Fibroblast of skin of back (primary cell): ENCODE data around the gene GPR158.

Source experiments
- DNase-seq: peaks from one replicate; pipeline ENCODE4 v3.0.0-alpha.2; 2013

The GPR158 gene

DNA sequence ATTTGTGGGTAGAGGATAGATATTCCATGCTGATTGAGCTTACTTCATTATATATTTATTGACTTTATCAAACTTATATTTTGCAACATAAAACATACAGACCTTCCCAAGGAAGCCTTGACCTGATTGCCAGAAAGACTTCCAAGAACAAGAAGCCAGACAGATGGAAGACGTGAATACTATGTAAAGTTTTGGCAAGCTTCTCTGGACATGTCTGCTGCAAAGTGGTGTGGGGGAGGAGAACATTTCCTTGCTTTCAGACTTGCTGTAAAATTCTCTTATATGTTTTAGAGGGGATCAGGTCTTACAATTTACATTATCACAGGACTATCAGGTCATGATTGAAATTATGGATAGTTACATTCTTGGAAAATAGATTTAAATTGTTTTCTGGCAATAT lies 23.4 kb downstream of the GPR158 start:
- DNase-seq: no peak

DNA sequence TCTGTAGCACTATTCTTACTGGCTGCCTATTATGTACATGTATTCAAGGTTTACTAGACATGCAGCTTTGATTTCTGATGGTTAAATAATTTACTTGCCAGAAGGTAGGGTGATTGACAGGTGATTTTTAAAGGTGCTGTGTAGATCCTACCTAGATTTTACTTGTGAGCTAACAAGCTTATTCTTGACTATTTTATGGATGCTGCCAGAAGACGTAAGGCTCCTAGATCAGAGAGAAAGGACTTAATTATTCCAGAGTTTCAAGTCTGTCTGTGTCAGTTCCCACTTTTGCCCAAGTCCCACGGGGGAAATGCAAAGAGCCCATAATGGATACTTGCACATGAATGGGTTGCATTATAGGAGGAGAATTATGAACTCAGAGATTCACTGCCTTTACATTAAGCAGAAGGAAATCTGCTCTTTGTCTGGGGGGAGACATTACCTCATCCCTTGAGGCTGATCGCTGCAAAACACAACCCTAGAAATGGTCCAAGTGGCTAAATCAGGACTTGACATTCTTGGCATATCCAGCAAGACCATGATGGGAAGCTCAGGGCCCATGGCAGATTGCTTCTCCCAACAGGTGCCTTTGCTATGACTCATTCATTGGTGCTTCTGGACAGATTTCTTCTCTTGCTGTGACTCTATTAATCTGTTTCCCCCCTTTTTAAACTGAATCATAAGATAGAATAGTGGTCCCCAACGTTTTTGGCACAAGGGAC lies 32.1 kb downstream of the GPR158 start:
- DNase-seq: no peak

DNA sequence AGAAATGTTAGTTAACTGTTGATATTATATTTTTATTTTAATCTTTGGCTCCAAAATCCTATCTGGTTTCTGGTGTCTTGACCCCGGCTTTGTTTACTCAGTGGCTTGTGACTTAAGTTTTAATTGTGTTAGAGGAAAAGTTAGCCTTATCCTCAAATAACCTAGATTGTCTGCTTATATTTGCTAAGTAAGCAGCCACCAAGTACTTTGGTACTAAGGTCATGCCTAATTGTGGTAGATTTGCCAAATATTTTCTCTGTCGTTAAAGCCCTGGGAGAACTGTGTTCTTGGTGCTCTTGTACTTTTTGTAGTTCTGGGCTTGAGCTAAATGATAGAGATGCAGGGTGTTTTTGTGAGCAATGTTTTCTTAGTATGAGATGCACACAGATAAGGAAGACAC lies 34.8 kb downstream of the GPR158 start:
- no peak for DNase-seq

DNA sequence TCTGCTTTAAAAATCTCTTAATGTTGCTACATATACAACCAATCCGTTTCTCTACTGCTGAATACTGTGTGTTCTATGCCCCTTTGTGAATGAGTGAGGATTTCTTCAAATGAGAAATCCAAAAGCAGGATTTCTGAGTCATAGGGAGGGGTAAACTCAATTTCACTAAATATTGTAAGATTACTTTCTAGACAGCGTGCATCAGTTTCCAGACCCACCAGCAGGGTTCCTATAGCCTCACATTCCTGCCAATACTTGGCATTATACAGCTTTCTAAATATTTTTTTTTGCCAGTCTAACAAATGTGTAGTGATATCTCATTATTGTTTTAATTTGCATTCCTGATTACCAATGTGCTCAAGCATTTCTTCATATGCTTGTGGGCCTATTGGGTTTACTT lies 35.5 kb downstream of the GPR158 start:
- DNase-seq: no peak

DNA sequence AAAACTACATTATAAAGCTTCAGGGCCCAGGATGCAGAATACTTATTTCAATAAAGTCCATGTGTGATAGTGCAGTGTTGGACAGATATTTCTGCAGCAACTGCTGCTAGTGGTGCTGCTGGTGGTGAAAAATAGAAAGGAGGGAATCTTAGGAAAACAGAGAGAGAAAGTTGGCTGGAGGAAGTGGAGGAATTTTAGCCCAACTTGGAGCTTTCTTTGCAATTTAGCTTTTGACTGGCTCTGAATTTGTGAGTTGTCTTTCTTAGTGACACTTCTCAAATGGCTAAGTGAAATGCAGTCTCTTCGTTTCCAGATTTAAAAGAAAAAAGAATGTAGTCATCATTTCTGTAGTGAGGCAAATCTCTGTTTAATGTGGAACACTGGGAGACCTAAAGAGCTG lies 45.4 kb downstream of the GPR158 start:
- no peak for DNase-seq

DNA sequence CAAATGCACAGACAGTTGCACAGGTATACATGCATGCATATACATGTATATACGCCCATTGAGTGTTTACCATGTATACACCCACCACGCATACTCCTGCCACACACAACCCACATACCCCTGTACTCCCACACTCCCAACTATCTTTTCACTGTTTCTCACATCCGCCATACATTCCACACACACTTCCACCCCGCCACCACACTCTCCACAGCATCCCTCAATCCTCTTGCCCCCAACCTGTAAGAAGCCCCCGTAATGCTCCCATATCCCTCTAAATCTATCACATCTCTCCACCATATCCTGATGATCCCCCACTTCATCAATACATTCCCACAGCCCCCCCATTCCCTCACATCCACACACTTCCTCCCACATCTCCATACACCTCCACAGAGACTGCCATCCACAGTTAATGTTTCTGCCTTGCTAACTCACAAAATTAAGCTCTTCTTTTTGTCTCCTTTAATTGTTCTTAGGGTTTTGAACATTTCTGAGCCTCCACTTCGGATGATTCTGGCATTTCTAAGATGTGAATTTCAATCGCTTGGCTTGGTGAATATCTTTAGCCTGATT lies 47.4 kb downstream of the GPR158 start:
- DNase-seq: no peak

DNA sequence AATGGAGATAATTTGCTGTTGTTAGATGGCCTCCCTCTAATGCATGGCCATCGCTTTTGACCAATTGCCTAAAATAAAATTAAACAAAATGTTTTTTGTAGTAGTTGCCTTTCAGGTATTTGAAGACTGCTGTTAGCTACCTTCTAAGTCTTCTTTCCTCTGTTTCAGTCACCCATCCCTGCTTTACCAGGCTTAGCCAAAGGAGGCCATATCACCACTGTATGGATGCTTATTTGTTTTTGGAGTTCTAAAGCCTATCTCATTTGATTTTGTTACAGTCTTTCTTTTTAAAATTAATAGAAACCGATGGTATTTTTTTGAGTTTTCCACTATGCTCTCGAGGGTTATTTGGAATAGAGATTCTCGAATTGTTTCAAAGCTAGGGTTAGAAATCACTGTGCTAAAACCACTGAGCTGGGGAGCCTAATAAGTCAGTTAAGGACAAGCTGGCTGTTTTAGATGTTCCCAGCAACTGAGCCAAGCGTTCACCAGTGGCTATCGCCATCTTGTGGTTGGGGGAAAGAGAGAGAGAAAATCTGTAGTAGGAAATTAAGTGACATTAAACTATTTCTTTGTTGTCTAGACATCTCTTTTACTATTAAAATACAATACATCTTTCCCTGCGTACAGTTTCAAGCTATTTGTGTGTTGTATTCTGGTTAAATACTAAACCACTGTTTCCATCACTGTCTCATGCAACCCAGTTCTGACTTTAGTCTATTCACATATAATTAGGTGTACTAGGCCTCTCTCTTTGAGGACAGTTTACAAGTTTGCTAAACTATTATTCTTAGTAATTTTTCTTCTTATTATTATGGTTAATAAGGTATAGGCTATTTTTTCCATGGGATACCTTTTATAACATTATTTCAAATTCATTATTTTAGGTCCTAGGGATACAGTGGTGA lies 52.2 kb downstream of the GPR158 start:
- peak; percentile 41 for DNase-seq

DNA sequence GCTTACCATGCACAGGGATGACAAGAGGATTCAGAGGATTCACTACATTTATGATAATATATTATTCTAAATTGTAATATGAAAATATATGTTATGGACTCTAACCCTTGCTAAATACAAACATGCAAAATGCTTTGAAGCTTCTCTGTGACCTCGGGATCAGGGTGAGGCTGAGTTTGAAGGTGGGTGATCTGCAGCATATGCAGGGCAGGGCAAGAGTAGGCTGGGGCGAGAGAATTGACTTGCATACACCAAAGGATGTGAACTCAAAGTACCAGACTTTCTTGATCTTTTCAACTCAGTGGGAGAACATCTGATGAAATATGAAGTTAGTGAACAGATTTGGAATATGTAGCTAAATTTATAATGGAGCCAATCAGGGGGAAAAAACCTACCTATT lies 57.0 kb downstream of the GPR158 start:
- DNase-seq: no peak

DNA sequence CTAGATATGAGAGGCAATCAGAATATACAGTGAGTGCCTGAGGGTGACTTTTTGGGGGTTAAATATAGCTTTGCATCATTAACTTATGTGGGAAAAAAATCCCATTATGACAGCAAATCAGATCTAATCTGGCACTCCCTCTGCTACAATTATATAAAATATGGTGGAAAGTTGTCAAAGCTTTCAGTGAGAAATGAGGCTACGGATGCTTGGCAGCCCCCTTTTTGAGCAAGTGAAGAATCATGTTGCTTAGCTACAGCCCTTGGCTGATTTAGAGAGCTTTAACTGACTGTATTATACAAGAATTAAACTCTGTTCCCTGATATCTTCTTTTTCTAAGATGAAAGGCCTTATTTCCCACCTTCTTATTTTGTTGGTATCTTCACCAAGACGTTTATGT lies 57.4 kb downstream of the GPR158 start:
- no peak for DNase-seq

DNA sequence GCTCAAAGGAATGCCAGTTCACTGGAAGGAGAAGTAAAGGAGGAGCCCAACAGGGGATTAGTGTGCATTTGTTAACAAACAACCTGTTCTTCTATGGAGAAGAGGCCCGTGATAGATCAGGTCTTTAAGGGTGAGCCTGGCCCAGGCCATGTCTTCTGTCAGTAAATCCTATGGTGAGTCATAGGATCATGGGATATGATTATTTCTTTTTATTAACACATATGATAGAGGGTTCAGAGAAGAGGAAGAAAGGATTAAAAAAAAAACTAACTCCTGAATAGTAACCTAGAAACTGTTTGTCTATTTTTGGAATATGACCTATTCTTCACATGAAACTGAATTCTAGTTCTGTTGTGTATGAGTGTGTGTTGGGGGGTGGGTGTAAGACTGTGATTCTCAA lies 70.4 kb downstream of the GPR158 start:
- DNase-seq: no peak

DNA sequence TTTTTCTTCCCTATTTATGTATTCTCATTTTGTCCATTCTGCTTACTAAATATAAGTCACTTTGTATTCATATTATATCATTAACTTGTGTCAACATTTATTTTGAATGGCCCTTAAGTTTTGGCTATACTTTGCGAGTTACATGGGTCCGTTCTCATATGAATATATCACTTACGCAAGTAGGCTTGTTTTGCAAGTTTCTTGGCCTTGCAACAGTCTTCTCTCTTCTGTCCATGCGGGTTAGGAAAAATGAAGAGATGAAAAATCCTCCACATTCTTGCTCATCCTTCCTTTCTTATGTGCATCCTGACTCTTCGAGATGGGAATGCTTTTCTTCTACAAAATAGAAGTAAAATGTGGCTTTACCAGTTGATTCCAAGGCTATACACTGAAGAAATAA lies 82.8 kb downstream of the GPR158 start:
- no peak for DNase-seq

DNA sequence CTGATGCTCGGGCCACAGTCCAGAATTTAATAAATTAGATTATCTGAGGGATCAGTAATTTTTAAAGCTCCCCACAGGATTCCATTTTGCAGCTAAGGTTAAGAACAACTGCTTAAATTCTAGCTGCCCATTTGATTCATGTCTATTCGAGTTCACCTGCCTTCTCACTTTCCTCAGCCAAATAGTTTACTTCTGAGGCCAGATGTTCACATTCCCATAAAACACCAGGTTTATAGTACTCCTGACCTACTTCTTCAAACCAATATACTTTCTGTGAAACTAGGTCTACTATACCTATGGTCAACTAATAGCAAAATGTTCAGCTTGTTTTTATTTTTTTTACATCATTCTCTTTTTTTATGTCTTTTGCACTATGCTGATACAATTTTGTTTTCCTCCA lies 86.3 kb downstream of the GPR158 start:
- DNase-seq: no peak

DNA sequence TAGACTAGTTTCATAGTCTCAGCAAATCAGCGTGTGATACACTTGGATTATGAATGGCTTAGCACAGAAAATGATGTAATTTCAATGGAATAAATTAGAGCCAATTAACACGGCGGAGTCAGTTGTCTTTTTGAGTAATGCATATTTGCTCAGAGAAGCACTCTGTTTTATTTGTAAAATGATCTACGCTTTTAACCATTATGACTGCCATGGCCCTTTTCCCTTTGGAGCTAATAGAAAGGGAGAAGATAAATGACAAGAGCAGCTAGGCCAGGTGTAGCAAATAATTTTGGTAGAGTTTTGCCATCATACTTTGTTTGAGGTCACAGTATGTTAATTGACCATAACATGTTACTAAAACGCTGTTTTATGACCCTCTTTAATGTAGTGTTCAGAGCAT lies 86.8 kb downstream of the GPR158 start:
- no peak for DNase-seq

DNA sequence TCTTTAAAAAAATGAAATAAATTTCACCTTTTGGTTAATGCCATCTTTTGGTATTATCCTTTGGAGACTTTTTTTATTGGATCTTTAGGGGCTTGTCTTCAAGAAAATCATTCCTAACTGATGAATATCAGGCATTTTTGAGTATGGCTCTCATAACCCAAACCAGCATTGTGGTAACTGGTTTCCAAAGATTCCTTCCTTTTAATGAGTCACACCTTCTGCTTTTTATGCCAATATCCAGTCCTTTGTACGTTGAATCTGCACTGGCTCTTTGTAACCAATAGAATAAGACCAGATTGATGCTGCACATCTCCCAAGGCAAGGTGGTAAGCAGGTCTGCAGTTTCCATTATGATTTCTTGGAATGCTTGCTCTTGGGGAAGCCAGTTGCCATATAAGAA lies 89.1 kb downstream of the GPR158 start:
- DNase-seq: no peak

DNA sequence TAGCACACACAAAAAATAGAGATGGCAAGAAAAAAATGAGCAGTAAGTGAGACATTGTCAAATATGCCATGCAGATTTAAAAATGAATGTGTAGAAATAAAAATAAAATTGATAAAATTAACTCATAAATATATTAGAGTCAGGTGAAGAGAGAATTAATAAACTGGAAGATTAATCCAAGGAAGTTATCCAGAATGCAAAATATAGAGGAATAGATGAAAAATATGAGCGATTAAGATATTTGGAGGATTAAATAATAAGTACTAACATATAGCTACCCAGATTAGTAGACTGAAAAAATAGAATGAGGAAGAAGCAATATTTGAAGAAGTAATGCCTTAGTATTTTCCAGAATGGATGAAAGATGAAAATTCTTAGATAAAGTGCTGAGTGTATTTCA lies 103.4 kb downstream of the GPR158 start:
- no peak for DNase-seq

DNA sequence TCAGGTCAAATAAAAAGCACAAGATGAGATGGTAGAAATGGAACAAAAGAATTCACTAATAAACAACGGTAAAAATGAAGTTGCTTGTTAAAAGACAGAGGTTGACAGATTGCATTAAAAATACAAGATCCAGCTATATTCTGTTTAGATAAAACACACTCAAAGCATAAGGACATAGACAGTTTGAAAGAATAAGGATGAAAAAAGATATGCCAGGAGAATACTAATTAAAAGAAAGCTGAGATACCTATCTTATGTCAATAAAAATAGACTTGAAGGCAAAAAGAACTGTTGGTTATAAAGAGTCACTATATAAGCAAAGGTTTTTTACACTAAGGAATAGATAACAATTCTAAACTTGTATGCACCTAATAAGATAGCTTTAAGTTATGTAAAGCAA lies 105.3 kb downstream of the GPR158 start:
- no peak for DNase-seq

DNA sequence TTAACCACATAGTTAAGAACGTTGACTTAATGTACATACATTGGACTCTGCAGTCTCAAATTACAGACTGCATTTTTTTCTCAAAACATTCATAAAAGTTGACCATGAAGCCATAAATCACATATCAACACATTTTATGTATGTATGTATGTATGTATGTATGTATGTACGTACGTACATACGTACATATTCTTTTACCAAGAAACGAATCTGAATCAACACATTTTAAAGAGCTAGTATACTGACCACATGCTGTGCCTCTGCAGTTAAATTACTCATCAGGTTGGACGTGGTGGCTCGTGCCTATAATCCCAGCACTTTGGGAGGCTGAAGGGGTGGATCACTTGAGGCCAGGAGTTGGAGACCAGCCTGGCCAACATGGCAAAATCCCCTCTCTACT lies 105.8 kb downstream of the GPR158 start:
- no peak for DNase-seq

DNA sequence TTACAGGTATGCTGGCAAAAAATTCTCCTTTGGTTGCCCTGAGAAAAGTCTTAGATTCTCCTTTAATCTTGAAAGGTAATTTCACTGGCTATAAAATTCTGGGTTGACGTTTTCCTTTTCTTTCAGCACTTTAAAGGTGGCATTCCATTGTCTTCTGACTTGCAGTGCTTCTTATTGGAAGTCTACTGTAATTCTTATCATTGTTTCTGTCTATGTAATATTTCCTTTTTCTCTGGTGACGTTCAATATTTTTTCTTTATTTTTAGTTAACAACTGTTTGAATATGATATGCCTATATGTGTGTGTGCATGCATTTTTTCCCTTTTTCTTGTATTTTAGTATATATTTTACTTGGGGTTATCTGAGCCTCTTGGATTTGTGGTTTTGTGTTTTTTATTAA lies 111.0 kb downstream of the GPR158 start:
- no peak for DNase-seq

DNA sequence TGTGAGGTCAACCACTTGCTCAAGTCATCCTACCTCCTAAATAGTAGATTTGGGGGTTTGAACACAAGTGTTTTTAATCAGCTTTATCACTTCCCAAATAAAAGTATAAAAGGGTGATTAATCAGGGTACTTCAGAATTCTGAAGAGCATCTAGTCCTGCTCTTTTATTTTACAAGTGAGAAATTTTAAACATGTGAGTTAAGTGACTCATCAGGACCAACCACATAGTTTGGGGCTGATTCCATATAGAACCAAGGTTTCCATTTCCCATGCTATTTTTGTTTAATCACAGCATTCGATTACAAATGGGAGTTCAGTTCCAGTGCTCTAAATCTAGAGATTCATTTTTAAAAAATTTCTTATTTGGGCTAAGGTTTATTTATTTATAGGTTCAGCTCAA lies 113.4 kb downstream of the GPR158 start:
- DNase-seq: peak; percentile 9

DNA sequence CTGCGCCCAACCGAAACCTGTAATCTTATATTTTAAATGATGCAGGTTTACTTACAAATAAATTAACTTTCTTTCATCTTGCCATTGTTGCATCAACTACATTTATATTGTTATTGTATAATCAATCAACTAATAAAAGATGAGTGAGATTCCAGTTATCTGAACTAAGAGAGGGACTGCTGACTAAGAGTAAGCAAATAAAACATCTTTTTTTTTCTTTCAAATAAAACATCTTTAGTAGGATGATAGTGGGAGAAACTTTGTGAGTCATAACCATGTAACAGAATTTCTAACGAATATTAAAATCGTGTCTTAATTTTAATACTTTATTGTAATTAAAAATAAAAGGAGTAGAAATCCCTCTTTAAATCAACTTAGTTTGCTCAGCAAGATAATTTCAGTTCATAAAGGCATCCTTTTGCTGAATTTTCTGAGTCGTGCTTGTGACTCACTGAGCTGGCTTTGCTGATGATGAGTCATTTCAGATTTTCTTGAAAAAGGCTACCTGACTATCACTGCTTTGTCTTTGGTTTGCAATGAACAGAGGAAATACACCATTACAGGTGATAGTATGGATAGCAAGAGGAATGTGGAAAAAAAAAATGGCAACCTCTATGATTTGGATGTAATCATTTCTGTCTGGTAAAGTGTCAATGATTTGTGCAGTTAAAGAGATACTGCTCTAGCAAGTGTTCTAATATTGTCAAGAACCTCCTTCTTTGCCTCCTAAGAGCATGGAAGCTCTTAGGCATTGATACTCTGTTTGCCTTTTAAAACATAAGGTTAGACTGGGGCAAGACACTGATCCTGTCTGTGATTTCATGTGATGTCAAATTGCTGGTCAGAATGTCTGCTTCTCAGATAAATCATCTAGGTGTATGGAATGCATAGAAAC lies 119.5 kb downstream of the GPR158 start:
- DNase-seq: peak; percentile 24

DNA sequence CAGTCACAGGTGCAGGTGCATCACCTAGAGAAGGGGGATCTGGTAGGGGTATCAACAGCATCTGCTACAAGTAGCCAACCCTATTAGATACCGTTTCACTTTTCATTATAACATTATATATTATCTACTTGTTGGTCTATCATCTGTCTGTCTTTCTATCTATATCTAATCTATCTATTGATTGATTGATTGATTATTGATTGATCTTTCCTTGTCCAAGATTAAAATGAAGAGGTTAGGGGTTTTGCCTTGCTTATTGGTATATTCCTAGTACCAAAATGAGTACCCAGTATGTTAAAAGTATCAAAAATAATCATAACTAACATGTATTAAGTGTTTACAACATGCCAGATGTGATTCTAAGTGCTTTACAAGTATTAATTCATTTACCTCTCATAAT lies 121.5 kb downstream of the GPR158 start:
- no peak for DNase-seq

DNA sequence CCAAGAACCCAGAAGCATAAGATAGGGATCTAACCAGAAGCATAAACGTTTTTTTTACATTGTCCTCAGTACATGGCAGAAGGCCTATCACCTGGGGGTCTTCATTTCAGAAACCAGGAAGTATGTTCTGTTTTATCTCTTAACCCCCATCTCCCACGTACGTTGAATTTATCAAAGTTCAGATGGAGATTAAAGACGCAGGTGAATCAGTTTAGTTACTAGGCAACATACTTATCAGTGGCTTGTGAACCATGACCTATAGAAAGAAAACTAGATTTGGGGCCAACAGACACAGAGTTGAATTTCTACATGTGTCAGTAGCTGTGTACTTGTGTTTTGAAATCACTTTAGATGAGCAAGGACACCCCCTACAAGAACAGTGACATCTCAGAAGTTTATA lies 122.7 kb downstream of the GPR158 start:
- no peak for DNase-seq

DNA sequence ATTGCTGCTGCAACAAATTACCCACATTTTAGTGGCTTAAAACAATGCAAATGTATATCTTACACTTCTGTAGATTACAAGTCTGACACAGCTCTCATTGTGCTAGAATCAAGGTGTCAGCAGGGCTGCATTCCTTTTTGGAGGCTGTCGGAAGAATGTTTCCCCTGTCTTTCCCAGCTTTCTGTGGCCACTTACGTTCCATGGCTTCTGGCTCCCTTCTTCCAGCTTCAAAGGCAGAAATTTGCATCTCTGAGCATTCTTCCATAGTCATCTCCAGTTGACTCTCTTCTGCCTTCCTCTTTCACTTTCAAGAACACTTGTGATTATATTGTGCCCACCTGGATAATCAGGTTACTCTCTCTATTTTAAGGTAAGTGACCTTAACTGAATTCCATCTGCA lies 125.3 kb downstream of the GPR158 start:
- DNase-seq: no peak
